ENCODE results near the gene GPRIN1.

The GPRIN1 gene

GRCh38 chr5:176642675-176643490 is 32.9 kb upstream of the GPRIN1 start:
- DNase-seq = no peak

GRCh38 chr5:176640616-176641015 is 30.7 kb upstream of the GPRIN1 start:
- DNase-seq = no peak

DNA sequence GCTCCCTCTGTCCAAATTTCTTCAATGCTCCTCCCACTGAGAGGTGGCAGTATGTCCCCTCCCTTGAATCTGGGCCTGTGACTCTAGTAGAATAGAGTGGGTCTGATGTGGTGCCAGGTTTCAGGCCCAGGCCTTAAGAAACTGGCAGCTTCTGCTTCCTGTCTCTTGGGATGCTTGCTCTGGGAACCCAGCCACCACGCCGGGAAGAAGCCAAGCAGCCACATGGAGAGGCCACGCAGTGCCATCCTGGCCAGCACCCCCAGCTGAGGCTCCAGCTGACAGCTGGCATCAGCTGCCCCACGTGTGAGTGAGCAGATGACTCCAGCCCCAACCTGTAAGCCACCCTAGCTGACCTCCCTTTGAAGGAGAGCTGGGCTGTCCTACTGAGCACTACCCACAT is 30.0 kb upstream of the GPRIN1 start:
- DNase-seq = no peak

- DNase-seq = no peak
Observed at GRCh38 chr5:176639208-176639607, 29.3 kb upstream of the GPRIN1 start.

GRCh38 chr5:176638437-176638836 is 28.5 kb upstream of the GPRIN1 start:
- DNase-seq = no peak

DNA sequence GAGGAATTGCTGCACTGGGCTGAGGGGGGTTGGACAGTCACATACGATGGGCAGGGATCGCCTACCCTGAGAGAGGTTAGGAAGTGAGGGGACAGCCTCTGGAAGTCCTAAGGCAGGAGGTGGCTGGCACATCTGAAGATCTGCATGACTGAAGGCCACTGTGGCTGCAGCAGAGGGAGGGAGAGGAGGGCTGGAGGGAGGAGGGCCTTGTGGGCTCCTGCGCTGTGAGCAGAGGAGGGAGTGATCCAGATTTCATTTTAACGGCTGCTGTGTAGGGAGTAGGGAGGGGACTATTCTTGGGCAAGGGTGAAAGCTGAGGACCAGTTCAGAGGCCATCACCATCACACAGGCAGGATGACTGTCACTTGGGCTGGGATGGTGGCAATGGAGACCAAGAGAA is 27.6 kb upstream of the GPRIN1 start:
- DNase-seq = no peak

DNA sequence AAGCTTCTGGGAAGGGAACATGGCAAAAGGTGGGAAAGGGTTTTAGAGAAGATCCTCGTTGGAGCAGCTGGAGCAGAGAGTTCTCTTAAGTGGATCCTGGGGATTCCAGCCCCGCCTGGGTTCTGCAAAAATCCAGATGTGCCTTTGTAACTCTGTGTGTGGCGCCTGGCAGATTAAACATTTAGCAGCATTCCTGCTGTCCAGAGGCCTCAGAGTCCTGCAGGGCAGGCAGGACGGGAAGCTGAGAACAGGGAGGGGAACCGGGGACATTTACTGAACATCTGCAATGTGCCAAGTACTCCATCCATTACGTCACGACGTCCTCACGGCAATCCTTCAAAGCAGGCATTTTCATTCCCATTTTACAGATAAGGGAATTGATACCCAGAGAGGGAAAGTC is 26.5 kb upstream of the GPRIN1 start:
- no peak for DNase-seq

GRCh38 chr5:176633598-176633997 is 23.6 kb upstream of the GPRIN1 start:
- no peak for DNase-seq

GRCh38 chr5:176632745-176633144 is 22.8 kb upstream of the GPRIN1 start:
- no peak for DNase-seq

GRCh38 chr5:176631383-176632200 is 21.6 kb upstream of the GPRIN1 start:
- DNase-seq = no peak

- no peak for DNase-seq
Observed at GRCh38 chr5:176630681-176631222, 20.8 kb upstream of the GPRIN1 start.

- DNase-seq = no peak
Observed at GRCh38 chr5:176629853-176630680, 20.1 kb upstream of the GPRIN1 start, which contains the start of the genes EIF4E1B and SNCB. Gene EIF4E1B (plus strand): TSS chr5:176630675. CDS start chr5:176642788, 12,113 bp downstream. Gene SNCB (minus strand): TSS chr5:176630534. CDS start chr5:176629654, 880 bp downstream.

GRCh38 chr5:176629317-176629852 is 19.4 kb upstream of the GPRIN1 start:
- no peak for DNase-seq

DNA sequence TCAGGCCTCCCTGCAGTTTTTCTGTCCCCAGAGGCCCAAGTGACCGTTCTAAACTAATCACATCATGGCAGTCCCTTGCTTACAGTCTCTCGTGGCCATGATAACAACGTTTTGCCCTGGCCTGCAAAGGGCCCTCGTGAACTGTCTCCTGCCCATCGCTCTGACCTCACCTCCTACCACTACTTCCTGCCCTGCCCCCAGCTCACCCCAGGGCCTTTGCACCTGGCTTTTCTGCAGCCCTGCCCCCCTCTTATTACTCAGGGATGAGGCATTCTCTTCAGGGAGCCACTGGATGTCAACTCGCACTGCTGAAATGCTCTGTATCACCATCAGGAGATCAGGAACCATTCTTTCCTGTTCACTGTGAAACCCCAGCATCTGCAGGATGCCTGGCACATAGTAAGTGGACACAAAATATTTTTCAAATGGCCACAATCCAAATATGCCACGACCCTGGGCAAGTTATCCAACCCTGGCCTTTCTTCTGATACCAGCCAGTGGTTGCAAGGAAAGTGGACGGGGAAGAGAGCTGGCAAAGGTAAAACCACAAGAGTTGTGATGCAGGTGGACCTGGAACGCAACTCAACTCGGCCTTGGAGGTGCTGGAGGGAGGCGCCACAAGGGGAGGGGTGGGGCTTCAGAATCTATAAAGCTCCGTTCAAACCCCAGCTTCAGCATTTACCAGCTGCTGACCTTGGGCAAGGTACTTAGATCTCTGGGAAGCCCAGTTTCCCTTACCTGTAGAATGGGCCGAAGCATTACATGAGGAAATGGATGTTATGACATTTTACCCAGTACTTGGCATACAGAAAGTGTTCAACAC is 18.7 kb upstream of the GPRIN1 start:
- no peak for DNase-seq

- no peak for DNase-seq
Observed at GRCh38 chr5:176627582-176627981, 17.6 kb upstream of the GPRIN1 start.

DNA sequence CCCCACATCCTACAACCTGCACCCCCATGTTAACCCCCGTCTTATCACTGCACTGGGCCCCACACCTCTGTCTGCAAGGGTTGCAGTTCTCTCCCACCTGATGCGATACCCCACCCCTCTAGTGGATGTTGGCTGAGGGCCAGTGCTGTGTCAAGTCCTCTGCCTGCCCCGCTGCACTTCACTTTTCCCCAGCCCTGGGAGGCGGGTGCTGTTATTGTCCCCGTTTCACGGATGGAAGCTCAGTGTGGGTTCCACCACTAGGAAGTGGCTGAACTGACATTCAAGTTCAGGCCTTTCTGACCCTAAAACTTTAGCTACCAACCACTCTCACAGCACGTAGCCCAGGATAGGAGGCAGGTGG is 16.9 kb upstream of the GPRIN1 start:
- no peak for DNase-seq

GRCh38 chr5:176625966-176626875 is 16.3 kb upstream of the GPRIN1 start:
- no peak for DNase-seq

DNA sequence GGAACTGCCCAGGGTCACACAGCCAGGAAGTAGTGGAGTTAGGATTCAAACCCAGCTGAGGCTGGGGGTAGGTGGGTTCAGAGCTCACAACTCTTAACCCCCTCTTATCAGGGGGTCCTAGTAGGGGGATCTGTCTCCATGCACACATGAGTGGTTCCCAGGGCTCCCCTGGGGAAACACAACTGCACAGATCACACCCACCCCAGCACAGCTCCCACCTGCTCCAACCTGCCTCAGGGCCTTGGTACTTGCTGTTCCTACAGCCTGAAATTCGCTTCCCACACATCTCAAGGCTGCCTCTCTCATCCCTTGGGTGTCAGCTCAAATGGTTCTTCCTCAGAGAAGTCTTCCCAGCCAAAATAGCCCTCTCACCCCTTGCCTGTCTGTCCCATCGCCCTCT is 15.6 kb upstream of the GPRIN1 start:
- DNase-seq = no peak

DNA sequence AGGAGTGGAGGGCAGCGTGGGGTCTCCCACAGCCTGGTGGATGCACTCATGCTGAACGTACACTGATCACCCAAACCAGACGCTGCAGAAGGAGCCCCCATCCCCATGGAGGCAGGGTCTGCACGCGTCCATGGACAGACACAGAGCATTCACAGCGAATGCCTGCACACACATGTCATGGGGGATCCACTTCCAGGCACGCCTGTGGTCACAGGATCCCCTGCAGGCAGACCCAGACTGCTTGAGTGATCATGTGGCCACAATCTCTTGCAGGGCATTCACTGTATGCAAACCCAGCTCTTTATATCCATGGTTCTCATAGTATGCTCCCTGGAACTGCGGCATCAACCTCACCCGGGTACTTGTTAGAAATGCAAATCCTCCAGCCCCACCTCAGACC is 15.0 kb upstream of the GPRIN1 start:
- no peak for DNase-seq

DNA sequence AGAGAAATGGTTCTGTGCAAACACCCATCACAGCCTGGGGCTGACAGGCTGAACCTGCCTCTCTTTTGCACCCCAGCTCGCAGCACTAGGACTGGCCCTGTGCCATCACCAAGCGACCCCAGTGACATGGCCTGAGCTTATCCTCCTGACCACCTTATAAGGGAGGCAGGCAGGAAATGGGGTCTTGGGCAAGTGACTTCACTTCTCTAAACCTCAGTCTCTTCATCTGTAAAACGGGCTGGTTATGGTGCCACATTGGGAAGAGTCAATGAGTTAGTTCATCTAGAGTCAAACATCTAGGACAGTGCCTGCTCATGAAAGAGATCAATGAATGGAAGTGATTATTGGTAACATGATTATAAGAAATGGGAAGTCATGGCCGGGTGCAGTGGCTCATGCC is 14.2 kb upstream of the GPRIN1 start:
- no peak for DNase-seq

DNA sequence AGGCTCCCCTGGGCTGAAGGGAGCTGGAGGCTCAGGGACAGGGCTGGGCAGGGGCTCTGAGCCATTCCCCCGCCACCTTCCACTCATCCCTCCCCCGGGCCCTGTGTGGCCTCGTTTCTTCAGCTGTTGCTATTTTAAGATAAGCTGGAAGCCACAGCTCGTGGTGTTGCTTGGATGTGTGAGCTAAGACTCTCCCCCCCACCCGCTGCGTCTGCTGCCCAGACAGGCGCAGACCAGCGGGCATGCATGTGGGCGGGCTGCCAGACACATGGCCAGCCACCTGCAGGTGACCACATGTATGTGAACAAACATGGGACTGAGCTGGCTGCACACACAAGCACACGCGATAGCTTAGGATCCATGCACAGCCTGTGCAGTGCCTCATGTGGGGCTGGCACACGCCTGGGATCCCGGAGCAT is 11.7 kb upstream of the GPRIN1 start:
- DNase-seq = peak; percentile 72
